ENCODE data around the gene CD28. TPM values are rescaled to one million over a fixed set of nuclear protein-coding genes. Genes with fewer than 3 reads are reported as not detected.

CD28 gene
- total RNA-seq, 2 experiments from 2014 or later = 70.0 to 75.2 TPM

- CTCF ChIA-PET = interaction anchor here (0.7 to 1.7 kb wide), 6 partner anchors 8 to 197 kb away, joined by 3 to 5 read pairs (median 3); partner anchors contain the start of gene RAPH1
- POLR2A ChIA-PET = interaction anchor here (0.6 to 1.9 kb wide), 7 partner anchors 11 to 79 kb away, joined by 3 to 7 read pairs (median 5); partner anchors contain the start of gene CD28
These were observed 26.6 kb downstream of the CD28 start for GRCh38 chr2:203732953-203733510.

- ChIA-PET POLR2A (interaction anchor here (0.7 to 1.9 kb wide), 5 partner anchors 10 to 78 kb away, joined by 3 to 7 read pairs (median 5); no protein-coding TSS in a partner anchor), CTCF (interaction anchor here (0.7 to 1.7 kb wide), 5 partner anchors 12 to 198 kb away, joined by 3 to 5 read pairs (median 3); partner anchors contain the start of gene RAPH1)
These were observed 27.2 kb downstream of the CD28 start for GRCh38 chr2:203733684-203734083.

- ChIA-PET CTCF (interaction anchor here (1.4 kb wide), 1 partner anchor 14 kb away, joined by 4 read pairs; no protein-coding TSS in a partner anchor), POLR2A (interaction anchor here (1.3 kb wide), 1 partner anchor 77 kb away, joined by 5 read pairs; no protein-coding TSS in a partner anchor)
These were observed 28.0 kb downstream of the CD28 start for GRCh38 chr2:203734276-203734983.

GRCh38 chr2:203737360-203737759 is 30.9 kb downstream of the CD28 start:
- POLR2A ChIA-PET = interaction anchor here (0.6 to 1.8 kb wide), 4 partner anchors 11 to 199 kb away, joined by 3 to 5 read pairs (median 3); partner anchors contain the start of gene ICOS
- CTCF ChIA-PET = no interaction called here

- CTCF ChIA-PET = interaction anchor here (1.0 to 3.0 kb wide), 6 partner anchors 9 to 77 kb away, joined by 3 to 13 read pairs (median 6); no protein-coding TSS in a partner anchor
- POLR2A ChIA-PET = interaction anchor here (0.6 to 3.6 kb wide), 14 partner anchors 8 to 199 kb away, joined by 3 to 32 read pairs (median 4); partner anchors contain the start of gene CD28
These were observed 32.9 kb downstream of the CD28 start for GRCh38 chr2:203739351-203739750.

GRCh38 chr2:203740871-203741281 is 34.4 kb downstream of the CD28 start:
- ChIA-PET CTCF (interaction anchor here (0.8 to 3.0 kb wide), 12 partner anchors 8 to 206 kb away, joined by 3 to 13 read pairs (median 4); partner anchors contain the start of gene RAPH1), POLR2A (interaction anchor here (0.9 to 3.6 kb wide), 15 partner anchors 9 to 197 kb away, joined by 3 to 32 read pairs (median 6); partner anchors contain the start of gene CD28)

GRCh38 chr2:203741566-203741965 is 35.1 kb downstream of the CD28 start:
- CTCF ChIA-PET = interaction anchor here (1.4 to 3.0 kb wide), 5 partner anchors 7 to 73 kb away, joined by 4 to 13 read pairs (median 7); no protein-coding TSS in a partner anchor
- POLR2A ChIA-PET = interaction anchor here (0.9 to 3.6 kb wide), 11 partner anchors 8 to 145 kb away, joined by 3 to 32 read pairs (median 7); partner anchors contain the start of gene CD28

- ChIA-PET POLR2A (interaction anchor here (1.0 to 1.5 kb wide), 3 partner anchors 10 to 66 kb away, joined by 3 to 5 read pairs (median 3); partner anchors contain the start of gene CD28), CTCF (no interaction called here)
These were observed 37.1 kb downstream of the CD28 start for GRCh38 chr2:203743441-203743981.

- ChIA-PET POLR2A (interaction anchor here (1.0 to 1.2 kb wide), 2 partner anchors 11 to 65 kb away, joined by 3 read pairs; no protein-coding TSS in a partner anchor), CTCF (no interaction called here)
These were observed 37.7 kb downstream of the CD28 start for GRCh38 chr2:203744091-203744490.

GRCh38 chr2:203745267-203745666 is 38.8 kb downstream of the CD28 start:
- ChIA-PET CTCF (no interaction called here), POLR2A (no interaction called here)

GRCh38 chr2:203748331-203749126 is 42.1 kb downstream of the CD28 start:
- ChIA-PET POLR2A (interaction anchor here (1.0 to 4.5 kb wide), 4 partner anchors 9 to 41 kb away, joined by 3 to 30 read pairs (median 3); no protein-coding TSS in a partner anchor), CTCF (interaction anchor here (1.1 to 2.6 kb wide), 5 partner anchors 8 to 66 kb away, joined by 4 to 8 read pairs (median 5); no protein-coding TSS in a partner anchor)

- POLR2A ChIA-PET = interaction anchor here (1.1 to 4.5 kb wide), 2 partner anchors 11 to 62 kb away, joined by 4 to 30 read pairs; no protein-coding TSS in a partner anchor
- CTCF ChIA-PET = interaction anchor here (0.6 to 2.2 kb wide), 6 partner anchors 9 to 119 kb away, joined by 3 to 7 read pairs (median 4); no protein-coding TSS in a partner anchor
These were observed 44.1 kb downstream of the CD28 start for GRCh38 chr2:203750346-203751068.

GRCh38 chr2:203751685-203752271 is 45.3 kb downstream of the CD28 start:
- ChIA-PET POLR2A (interaction anchor here (4.5 kb wide), 1 partner anchor 12 kb away, joined by 30 read pairs; no protein-coding TSS in a partner anchor), CTCF (interaction anchor here (2.1 to 2.2 kb wide), 2 partner anchors 11 to 31 kb away, joined by 6 to 7 read pairs; no protein-coding TSS in a partner anchor)

GRCh38 chr2:203756161-203756560 is 49.7 kb downstream of the CD28 start:
- CTCF ChIA-PET = no interaction called here
- POLR2A ChIA-PET = no interaction called here

- ChIA-PET CTCF (interaction anchor here (0.7 to 1.7 kb wide), 4 partner anchors 8 to 53 kb away, joined by 3 read pairs; no protein-coding TSS in a partner anchor), POLR2A (interaction anchor here (0.6 kb wide), 1 partner anchor 354 kb away, joined by 3 read pairs; no protein-coding TSS in a partner anchor)
These were observed 52.6 kb downstream of the CD28 start for GRCh38 chr2:203758841-203759689.

Measured in activated CD8-positive, alpha-beta memory T cell treated with anti-CD3 and anti-CD28 coated beads for 36 hours (primary cell).